SK-N-SH treated with all-trans-retinoic acid at 6 μM for 48 hours (cell line): ENCODE data around the gene FKBP9.

Source experiments
- PPARA ChIP-seq: fragments of 250-450 bp; sonication (Bioruptor Pico); IDR thresholded peaks from 2 replicates; pipeline ENCODE4 v1.5.0; 2020; ENCODE audit warnings: mild to moderate bottlenecking, borderline replicate concordance
- RARB ChIP-seq: fragments of 250-450 bp; sonication (Bioruptor Pico); IDR thresholded peaks from 2 replicates; pipeline ENCODE4 v1.8.0; 2021; ENCODE audit warnings: mild to moderate bottlenecking, moderate library complexity
- ZFP3 ChIP-seq: fragments of 250-450 bp; sonication (Bioruptor Pico); IDR thresholded peaks from 2 replicates; pipeline ENCODE4 v1.5.0; 2020; ENCODE audit warnings: mild to moderate bottlenecking, moderate library complexity
- ZNF565 ChIP-seq: fragments of 450-650 bp; formaldehyde crosslinking; conservative IDR thresholded peaks from 2 replicates; pipeline ENCODE4 v1.5.0; 2020; ENCODE audit warnings: low read depth, mild to moderate bottlenecking, moderate library complexity
- TF ChIP-seq, protein P1 (sequence below): fragments of 250-450 bp; sonication (Bioruptor Pico); IDR thresholded peaks from 2 replicates; pipeline ENCODE4 v1.8.0; 2020; ENCODE audit warnings: mild to moderate bottlenecking, moderate library complexity, borderline replicate concordance
- TF ChIP-seq, protein P2 (sequence below): fragments of 250-450 bp; sonication (Bioruptor Pico); IDR thresholded peaks from 2 replicates; pipeline ENCODE4 v1.8.0; 2021; ENCODE audit warnings: low read depth, mild to moderate bottlenecking, moderate library complexity, borderline replicate concordance

DNA sequence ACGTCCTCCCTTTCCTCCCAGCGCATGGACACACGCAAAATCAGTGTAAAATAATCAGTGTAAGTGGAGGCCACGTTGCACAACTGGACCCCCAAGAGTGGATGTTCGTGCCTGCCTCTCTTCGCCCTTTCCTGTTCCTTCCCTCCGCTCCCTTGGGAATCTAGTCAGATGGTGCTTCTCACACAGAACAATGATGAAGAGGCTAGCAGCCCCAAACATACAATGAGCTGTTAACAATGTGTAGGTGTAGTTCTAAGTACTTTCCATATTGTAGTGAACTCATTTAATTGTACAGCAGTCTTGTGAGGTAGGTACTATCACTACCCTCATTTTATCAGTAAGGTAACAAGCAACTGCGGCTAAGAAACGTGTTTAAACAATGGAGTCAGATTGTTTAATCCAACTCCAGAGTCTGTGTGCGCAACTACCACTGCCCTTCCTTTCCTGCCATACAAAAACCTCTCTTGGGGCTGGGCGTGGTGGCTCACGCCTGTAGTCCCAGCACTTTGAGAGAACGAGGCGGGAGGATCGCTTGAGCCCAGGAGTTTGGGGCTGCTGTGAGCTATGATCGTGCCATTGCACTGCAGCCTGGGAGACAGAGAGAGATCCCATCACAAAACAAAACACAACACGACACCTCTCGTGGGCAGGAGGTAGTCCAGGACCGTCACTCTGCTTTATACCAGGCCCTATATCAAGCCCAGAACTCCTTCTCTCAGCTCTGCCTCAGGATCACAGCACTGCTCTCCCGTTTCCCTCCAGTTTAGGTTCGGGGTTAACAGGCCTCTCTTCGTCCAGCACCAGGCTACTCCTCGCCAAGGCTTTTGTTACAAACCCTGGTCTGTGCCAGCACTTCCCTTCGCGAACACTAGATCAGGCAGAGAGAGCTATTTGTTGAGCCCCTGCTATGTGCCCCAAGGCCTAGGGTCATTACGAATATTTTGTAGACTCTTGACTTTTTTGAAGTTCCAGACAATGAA, 1.1 kb downstream of the FKBP9 start:
- TF ChIP-seq PPARA = no peak
- TF ChIP-seq, protein P1, sequence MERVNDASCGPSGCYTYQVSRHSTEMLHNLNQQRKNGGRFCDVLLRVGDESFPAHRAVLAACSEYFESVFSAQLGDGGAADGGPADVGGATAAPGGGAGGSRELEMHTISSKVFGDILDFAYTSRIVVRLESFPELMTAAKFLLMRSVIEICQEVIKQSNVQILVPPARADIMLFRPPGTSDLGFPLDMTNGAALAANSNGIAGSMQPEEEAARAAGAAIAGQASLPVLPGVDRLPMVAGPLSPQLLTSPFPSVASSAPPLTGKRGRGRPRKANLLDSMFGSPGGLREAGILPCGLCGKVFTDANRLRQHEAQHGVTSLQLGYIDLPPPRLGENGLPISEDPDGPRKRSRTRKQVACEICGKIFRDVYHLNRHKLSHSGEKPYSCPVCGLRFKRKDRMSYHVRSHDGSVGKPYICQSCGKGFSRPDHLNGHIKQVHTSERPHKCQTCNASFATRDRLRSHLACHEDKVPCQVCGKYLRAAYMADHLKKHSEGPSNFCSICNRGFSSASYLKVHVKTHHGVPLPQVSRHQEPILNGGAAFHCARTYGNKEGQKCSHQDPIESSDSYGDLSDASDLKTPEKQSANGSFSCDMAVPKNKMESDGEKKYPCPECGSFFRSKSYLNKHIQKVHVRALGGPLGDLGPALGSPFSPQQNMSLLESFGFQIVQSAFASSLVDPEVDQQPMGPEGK (CRISPR knock-in tag) = no peak
- TF ChIP-seq, protein P2, sequence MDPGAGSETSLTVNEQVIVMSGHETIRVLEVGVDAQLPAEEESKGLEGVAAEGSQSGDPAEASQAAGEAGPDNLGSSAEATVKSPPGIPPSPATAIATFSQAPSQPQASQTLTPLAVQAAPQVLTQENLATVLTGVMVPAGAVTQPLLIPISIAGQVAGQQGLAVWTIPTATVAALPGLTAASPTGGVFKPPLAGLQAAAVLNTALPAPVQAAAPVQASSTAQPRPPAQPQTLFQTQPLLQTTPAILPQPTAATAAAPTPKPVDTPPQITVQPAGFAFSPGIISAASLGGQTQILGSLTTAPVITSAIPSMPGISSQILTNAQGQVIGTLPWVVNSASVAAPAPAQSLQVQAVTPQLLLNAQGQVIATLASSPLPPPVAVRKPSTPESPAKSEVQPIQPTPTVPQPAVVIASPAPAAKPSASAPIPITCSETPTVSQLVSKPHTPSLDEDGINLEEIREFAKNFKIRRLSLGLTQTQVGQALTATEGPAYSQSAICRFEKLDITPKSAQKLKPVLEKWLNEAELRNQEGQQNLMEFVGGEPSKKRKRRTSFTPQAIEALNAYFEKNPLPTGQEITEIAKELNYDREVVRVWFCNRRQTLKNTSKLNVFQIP (CRISPR knock-in tag) = no peak
- no peak for TF ChIP-seq RARB
- no peak for TF ChIP-seq ZFP3 (CRISPR knock-in tag)
- no peak for TF ChIP-seq ZNF565 (CRISPR knock-in tag)
